Activated CD4-positive, alpha-beta T cell treated with anti-CD3 and anti-CD28 coated beads, Interleukin-2, Interleukin-4, amounts not matched to agents 100 ng/mL and 50 ng/mL, durations not matched to agents 16 hours and 8 hours (primary cell): ENCODE data around the gene RNF11.
"Not testable (repeated sequence)": the region's sequence is repeated elsewhere in the genome, so short reads cannot be mapped to it uniquely, and the experiment has no call there.

ENCODE experiments used
- DNase-seq: peaks from one replicate; pipeline ENCODE4 v3.0.0-alpha.2; 2020; ENCODE audit warnings: low spot score

RNF11 gene, protein sequence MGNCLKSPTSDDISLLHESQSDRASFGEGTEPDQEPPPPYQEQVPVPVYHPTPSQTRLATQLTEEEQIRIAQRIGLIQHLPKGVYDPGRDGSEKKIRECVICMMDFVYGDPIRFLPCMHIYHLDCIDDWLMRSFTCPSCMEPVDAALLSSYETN

DNA sequence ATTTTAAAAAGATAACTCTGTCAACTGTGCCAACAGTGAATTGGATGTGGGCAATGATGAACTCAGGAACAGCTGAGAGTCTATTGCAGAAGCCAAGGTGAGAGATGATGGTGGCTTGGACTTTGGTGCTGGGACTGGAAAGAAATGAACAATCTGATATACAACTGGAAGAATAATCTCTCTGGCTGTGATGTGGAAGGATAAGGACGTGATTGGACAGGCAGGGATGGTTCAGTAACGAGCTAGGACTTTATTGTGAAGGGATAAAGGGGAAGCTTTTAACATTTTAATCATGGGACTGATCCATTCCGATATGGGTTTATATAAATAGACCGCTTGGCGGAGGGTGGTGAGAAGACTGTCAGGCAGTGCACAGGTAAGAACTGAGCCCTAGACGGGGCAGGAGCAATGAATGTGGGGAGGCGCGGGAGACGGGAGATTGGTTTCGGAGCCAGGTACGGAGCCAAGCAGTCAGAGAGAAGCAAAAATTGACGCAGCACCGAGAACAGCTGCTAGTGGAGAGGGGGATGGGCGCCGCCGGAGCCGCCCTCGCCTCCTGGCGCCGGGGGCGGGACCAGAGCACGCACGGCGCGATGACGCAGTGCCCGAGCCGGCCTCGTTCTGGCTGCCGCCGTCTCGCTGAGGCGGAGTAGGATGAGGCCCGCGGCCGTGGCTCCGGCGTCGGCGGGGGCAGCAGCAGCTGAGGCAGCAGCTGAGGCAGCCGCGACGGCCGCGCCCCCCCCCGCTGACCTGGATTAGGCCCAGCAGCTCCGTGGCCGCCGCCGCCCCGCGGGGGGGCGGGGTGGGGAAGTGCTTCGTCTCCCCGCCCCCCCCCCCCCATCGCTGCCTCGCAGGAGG is at the start of gene RNF11:
RNF11 (plus strand) TSS at position 601 of the 858 bp plus-strand sequence. CDS start 484 bp downstream, outside the sequence.
- peak; percentile 92 for DNase-seq

DNA sequence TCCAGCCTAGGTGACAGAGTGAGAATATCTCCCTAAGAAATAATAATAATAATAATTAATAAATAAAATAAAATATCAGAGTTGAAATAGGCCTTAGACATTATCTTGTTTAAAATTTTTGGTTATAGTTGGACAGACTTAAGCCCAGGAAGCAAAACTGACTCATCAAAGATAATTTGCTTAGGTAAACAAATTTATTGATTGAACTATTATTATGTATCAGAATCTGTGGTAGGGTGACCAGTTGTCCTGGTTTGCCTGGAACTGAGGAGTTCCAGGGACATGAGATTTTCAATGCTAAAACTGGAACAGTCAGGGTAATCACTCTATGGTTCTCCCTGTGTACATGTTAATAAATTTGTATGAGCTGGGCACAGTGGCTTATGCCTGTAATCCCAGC is 47.8 kb upstream of the RNF11 start:
- no peak for DNase-seq

DNA sequence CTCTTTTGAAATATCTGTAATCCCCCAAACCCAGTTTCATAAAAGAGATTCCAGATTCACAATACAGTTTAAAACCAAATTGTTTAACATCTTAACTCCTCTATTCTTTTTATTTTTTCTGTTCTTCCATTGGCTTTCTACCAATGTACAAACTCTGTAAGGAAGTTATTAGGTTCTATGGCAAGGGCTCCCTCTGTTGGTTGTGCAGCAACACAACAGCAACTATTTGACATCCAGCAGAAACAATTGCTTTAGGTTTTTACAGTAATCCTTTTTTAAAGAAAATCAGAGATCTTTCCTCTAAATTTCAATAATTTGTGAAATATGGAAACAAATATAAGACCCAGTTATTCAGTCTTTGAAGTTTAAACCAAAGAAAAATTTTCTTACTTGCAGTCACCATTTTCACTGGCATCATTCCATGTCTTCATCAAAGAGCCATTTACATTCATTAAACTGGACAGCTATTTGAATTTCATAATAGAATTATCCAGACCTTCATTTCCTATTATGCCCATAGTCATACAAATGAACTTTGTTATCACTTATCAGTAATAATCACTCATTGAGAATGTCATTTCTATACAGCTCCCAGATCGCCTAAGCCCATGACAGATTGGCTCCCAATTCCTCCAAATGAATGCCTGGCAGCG is 46.5 kb upstream of the RNF11 start:
- DNase-seq, result peak; percentile 60

DNA sequence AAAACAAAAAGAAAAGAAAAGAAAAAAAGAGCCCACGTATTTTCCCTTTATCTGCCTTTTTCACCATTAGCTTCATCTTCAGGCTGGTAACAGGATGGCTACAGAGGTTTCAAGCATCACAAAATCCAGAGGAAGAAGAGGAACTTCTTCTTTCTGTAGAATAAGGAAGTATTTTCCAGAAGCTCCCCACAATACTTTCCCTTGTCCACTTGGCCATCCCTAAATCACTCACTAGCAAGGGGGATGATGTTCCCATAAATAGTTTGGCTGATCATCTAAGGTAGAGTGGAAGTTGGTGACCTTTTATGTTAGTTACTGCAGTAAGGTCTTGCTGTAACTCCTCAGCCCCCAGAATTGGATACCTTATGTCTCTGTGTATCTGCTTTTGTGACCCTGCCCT is 45.1 kb upstream of the RNF11 start:
- no peak for DNase-seq

DNA sequence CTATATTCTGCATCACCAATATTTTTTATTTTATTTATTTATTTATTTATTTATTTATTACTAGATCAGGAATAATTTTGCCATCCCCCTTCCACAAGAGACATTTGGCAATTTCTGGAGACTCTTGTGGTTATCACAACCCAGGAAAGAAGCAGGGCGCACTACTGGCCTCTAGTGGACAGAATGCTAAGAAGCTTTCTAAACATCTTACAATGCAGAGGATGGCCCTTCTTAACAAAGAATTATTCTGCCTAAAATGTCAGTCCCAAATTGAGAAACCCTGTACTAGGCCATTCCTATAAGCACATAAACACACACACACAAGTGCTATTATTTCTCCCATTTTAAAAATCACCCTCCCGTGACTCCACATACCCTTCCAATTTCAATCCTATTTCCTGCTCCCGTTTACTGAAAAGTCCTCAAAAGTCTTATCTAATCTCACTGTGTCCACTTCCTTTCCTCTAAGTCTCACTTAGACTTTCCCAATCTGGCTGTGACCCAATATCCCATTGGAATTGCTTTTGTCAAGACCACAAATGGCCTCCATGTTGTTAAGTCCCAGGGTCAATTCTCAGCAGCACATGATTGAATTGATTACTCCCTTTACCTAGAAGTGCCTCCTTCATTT is 43.7 kb upstream of the RNF11 start:
- peak; percentile 70 for DNase-seq

DNA sequence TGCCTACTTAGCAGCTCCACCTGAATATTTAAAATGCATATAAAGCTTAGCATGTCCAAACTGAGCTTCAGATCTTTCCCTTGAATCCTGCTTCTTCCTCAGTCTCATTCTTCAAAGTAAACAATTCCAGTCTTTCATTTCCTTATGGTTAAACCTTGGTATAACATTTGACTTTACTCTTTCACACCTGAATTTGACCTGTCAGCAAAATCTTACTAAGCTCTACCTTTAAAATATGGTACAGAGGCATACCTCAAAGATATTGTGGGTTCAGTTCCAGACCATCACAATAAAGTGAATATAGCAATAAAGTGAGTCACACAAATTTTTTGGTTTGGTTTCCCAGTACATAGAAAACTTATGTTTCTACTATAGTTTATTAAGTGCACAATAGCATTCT is 42.5 kb upstream of the RNF11 start:
- no peak for DNase-seq

DNA sequence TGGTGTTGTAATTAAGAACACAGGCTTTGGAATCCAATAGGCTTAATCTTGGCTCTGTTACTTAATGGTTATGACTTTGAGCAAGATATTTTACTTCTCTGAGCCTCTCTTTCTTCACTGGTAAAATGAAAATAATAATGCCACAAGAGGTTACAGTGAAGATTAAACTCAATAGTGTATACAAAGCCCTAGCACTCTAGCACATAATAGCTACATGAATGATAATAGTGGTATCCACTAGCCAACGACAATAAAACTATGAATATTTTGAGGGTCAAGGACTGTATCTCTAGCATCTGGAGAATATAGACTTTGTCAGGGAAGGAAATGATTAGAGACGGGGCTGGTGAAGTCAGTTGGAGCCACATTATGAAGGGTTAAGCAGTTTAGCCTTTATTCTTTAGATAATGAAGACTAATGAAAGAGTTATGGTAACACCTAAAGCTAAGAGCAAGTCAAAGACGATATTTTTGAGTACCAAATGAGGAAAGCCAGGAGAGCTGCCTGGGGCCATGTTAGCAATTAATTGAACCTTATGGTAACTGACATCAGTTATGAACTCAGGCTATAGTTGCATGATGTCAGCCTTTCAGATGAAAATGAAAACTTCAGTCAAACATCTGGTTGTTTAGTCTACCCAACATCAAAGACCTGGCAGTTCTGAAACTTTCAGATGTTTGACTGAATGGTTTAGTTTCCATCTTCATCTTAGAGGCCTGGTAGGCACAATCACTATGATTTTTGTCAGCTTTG is 32.8 kb upstream of the RNF11 start:
- peak; percentile 25 for DNase-seq

DNA sequence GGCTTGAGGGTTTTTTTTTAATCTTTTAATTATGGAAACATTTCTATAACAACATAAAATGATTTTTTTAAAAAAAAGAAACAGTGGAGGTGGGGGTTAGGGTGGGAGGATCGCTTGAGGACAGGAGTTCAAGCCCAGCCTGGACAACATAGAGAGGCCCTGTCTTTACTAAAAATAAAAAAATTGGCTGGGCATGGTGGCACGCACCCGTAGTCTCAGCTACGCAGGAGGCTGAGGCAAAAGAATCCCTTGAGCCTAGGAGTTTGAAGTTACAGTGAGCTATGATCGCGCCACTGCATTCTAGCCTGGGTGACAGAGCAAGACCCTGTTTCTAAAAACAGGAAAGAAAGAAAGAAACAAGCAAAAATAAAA is 32.2 kb upstream of the RNF11 start:
- no peak for DNase-seq

DNA sequence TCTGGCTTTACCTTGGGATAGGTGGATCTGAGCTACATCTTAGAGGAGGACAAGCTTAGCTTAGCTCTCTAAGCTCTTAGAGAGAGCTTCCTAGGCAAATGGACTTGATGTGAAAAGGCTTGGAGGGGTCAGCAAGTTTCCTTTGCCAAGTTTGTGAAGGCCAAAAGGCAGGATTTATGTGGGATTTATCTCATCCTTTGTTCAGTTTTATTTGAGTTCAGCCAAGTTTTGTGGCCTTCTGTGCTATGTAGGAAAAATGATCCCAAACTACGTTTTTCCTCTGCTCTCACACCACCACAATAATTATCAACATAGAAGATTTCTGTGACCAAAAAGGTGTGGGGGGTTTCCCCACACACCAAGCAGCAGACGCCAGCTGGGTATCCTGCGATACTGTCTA is 26.0 kb upstream of the RNF11 start:
- no peak for DNase-seq

DNA sequence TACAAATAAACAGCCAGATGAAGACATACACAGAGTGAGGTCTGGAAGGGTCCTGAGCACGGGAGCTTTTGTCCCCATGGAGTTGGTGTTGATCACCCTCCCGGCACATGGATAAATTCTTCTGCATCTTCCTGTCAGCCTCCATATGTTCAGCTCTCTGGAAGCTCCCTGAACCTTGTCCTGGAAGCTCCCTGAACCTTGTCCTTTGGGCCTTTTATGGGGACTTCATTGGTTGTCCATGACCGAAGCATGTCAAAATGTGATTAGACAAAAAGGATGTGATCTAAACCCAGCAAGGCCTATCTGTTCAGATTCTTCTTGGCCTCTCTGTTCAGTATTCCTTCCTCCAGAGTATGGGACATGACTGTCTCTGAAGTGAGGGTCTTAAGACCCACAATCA is 25.4 kb upstream of the RNF11 start:
- DNase-seq, result no peak

DNA sequence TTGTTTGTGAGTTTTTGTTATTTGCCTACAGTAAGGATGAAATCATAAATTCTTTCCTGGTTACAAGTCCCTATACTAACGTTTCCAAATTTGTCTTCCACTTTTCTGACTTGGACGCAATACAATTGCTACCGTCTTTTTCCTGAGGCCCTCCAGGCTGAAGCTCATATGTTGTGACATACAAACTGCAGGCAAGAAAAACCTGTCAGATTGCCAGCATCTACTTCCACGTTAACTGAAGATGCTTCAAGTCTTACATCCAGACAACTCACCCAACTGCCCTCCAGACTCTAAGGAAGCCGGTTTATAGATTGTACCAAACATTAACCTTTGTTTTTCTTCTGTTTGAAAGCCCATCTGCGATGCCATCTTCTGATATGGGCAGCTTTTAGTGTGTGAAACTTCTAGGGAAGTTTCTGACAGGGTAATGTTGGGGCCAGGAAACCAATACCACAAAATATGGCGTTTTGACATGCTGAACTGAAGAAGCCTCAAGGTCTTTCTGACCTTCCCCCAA is 21.4 kb upstream of the RNF11 start:
- peak; percentile 71 for DNase-seq

DNA sequence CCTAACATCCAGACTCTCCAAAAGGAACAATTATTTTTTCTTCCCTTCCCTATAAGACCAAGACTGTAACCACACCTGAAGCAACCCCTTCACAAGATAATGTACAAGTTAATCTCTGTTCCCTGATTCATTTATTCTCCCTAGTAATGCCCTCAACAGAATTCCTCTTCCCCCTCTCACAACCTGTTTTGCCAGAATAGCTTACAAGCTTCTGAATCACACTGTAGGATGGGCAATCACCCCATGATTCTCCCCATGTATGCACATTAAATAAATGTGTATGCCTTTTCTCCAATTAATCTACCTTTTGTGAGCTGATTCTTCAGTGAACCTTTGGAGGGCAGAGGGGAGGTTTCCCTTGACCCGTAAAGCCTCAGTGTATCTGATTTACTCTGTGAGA is 20.9 kb upstream of the RNF11 start:
- DNase-seq, result no peak

DNA sequence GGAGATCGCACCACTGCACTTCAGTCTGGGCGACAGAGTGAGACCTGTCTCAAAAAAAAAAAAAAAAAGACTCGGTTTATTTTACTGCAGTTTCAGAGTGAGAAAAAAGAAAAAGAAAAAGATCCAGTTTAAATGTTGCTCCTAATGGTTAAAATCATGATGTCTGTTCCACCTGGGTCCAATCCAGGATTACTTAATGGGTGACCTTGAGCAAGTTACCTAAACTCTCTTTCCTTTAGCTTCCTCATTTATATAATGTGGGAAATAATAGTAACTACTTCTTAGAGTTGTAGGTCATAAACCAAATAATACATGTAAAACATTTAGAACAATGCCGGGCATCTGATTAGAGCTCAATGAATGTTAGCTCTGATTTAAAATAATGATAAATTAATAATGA is 19.4 kb upstream of the RNF11 start:
- DNase-seq, result no peak

DNA sequence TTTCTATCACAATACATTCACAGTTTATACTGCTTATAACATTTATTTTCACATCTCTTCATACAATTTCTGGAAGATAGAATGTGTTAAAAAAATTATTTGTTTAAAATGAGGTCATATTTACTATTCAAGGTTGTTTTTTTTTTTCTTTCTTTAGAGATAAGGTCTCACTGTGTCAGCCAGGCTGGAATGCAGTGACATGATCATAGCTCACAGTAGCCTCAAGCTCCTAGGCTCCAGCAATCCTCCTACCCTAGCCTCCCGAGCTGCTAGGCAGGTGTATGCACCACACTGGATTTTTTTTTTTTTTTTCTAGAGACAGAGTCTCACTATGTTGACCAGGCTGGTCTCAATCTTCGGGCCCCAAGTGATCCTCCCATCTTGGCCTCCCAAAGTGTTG is 19.0 kb upstream of the RNF11 start:
- no peak for DNase-seq

DNA sequence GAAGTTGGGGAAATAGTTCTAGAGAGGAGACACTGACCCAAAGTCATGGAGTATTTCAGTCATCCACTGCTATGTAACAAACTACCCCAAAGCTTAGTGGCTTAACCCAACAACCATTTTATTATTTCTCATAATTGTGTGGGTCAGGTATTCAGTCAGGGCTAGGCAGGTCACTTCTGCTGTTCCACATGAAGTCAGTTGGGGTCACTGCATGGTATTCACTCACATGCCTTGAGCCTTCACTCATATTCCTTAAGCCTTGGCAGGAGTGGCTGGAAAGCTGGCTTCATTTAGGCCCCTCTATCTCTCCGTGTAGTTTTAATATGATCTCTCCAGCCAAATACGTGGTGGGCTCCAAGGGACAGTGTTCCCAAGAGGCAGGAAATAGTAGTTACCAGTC is 17.5 kb upstream of the RNF11 start:
- DNase-seq, result no peak

DNA sequence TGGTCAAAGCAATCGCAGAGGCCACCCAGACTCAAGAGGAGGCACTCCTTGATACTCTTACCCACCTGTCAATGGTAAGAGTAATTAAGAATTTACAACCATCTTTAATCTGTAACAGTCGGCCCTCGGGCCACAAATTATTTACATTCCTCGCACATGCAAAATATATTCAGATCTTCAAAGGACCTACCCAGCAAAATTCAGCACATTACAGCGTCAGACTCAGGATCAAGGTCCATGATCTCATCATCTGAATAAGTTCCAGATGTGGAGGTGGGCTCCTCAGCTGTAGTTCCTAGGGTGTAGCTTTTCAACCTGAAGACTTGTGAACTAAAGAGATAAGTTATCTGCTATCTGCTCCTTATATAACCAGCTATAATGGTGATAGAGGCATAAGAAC is 17.1 kb upstream of the RNF11 start:
- DNase-seq, result no peak

DNA sequence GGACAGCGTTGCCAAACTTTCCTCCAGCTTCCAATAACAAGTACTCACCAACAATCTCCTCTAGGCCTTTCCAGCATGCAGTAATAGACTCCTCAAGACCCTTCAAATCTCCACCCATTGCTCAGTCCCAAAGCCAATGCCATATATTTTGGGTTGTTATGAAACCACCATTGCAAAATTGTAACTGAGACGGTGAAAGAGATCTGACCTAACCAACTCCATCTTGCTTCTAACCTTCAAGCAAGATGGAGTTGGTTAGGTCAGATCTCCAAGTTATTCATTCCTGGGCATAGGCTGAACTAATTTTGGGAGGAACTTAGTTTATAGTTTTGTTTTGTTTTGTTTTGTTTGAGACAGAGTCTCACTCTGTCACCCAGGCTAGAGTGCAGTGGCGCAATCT is 14.5 kb upstream of the RNF11 start:
- not testable (repeated sequence) for DNase-seq

DNA sequence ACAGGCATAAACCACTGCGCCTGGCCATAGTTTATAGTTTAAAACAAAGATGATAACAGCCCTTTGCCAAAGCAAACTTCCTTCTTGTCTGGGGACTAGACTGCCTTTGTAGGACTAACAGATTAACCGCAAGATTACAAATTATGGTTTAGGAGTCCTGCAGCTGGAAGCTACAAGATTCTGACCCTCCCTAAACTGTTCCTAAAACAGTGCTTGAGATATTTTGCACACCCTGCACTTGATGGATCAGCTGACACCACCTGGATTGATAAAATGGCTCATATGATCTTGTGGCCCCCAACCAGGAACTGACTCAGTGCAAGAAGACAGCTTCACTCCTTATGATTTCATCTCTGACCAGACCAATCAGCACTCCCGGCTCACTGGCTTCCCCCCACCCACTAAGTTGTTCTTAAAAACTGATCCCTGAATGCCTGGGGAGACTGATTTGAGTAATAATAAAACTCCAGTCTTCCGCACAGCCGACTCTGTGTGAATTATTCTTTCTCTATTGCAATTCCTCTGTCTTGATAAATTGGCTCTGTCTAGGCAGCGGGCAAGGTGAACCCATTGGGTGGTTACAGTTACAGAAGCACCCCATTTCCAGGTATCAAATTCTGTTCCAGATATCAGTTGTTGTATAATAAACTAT is 13.8 kb upstream of the RNF11 start:
- no peak for DNase-seq

DNA sequence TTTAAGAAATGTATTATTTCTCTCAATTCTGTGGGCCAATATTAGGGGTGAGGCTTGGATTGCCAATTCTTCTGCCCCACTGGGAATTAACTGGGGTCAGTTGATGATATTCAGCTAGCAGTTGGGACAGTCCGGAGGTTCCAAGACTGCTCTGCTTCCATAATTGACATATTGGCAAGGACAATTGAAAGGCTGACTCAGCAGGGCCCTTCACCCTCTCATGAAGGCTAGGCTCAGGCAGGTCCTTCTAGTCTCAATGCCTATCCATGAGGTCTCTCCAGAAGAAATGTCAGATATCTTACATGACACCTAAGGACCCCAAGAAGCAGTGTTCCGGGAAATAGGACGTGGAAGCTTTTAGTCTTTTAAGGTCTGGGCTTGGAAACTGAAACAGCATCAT is 13.3 kb upstream of the RNF11 start:
- DNase-seq, result no peak

DNA sequence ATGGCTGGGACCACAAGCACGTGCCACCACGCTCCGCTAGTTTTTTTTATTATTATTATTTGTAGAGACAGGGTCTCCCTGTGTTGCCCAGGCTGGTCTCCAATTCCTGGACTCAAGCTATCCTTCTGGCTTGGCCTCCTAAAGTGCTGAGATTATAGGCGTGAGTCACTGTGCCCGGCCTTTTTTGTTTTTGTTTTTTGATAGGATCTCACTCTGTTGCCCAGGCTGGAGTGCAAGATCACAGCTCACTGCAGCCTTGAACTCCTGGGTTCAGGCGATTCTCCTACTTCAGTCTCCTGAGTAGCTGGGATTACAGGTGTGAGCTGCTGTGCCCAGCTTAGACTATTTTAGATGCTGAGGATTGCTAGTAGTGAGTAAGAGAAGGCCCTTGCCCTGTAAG is 11.8 kb upstream of the RNF11 start:
- no peak for DNase-seq

DNA sequence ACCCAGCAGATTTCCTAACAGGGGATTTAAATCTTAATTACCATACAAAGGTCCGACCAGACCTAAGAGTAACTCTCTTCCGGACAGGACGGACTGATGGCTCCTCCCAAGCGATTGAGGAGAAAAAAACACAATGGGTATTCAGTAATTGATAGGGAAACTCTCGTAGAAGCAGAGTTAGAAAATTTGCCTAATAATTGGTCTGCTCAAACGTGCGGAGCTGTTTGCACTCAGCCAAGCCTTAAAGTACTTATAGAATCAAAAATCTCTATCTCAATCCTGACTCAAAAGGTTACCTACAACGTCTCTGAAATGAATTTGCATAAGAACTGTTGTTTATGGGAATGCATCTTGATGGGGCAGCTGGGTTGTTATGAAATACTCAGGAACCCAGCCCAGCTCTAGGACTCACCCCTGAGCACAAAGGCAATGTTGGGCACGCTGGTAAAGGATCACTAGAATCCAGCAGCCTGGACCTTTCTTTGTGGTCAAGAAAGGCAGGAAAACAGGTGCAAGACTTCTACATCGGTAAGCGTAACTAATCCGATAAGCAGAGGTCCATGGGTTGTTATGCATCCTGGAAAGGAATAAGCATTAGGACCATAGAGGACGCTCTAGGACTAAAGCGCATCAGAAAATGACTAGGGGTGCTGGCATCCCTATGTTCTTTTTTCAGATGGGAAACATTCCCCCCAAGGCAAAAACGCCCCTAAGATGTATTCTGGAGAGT is 8.7 kb upstream of the RNF11 start:
- not testable (repeated sequence) for DNase-seq
